CD14-positive monocyte (primary cell): Measurements from ENCODE around the gene SRPK2. TPM values are rescaled to one million over a fixed set of nuclear protein-coding genes. Genes with fewer than 3 reads are reported as not detected.

Source experiments
- DNase-seq, 3 donors: peaks; one replicate each; pipeline ENCODE4 v3.0.0-alpha.2; 2011 to 2022
- H2AFZ ChIP-seq: 2 replicates; pipeline ENCODE4 v1.6.0; 2012; ENCODE audit warnings: mild to moderate bottlenecking, low read depth, low read length, inconsistent platforms; ENCODE audit not compliant: insufficient read depth, poor library complexity, severe bottlenecking
- H3K27ac ChIP-seq, 2 donors: 1 replicate in 1 of 2; 2 replicates in 1 of 2; pipeline ENCODE4 v1.5.1; 2012 to 2013; ENCODE audit warnings: low read length in 2 of 2, control low read depth in 1 of 2, inconsistent platforms in 1 of 2, low read depth in 1 of 2, mild to moderate bottlenecking in 1 of 2
- H3K27me3 ChIP-seq, 2 donors: one replicate each; pipeline versions ENCODE4 v1.6.0 to v1.6.1; 2011 to 2013; ENCODE audit warnings: low read length in 2 of 2; ENCODE audit not compliant: control insufficient read depth in 2 of 2, insufficient read depth in 2 of 2
- H3K36me3 ChIP-seq, 2 donors: replicated peaks in 1 of 2; 1 replicate in 1 of 2; 2 replicates in 1 of 2; pipeline versions ENCODE4 v1.5.1 to v1.6.1; 2012 to 2013; ENCODE audit warnings: low read length in 2 of 2, control low read depth in 1 of 2, inconsistent platforms in 1 of 2, mild to moderate bottlenecking in 1 of 2; ENCODE audit not compliant: insufficient read depth in 2 of 2, control insufficient read depth in 1 of 2
- H3K4me1 ChIP-seq, 2 donors: 1 replicate in 1 of 2; 2 replicates in 1 of 2; pipeline versions ENCODE4 v1.5.1 to v1.6.1; 2012 to 2013; ENCODE audit warnings: low read length in 2 of 2, control low read depth in 1 of 2, inconsistent platforms in 1 of 2, mild to moderate bottlenecking in 1 of 2, moderate library complexity in 1 of 2; ENCODE audit not compliant: insufficient read depth in 2 of 2, control insufficient read depth in 1 of 2
- H3K4me2 ChIP-seq: replicated peaks from 2 replicates; pipeline ENCODE3; 2012; ENCODE audit warnings: low read length, moderate library complexity, mild to moderate bottlenecking; ENCODE audit not compliant: poor library complexity, severe bottlenecking; ENCODE audit errors: extremely low read depth
- H3K4me3 ChIP-seq, 3 experiments: fragments of 200-600 bp in 1 of 3; sonication (generic) in 1 of 3; replicated peaks in 1 of 3; 1 replicate in 2 of 3; 2 replicates in 1 of 3; pipeline ENCODE4 v1.5.1; 2011 to 2013; ENCODE audit warnings: low read length in 3 of 3, mild to moderate bottlenecking in 3 of 3, control low read depth in 2 of 3, low read depth in 2 of 3, inconsistent platforms in 1 of 3, moderate library complexity in 1 of 3
- H3K79me2 ChIP-seq: 2 replicates; pipeline ENCODE4 v1.6.0; 2012; ENCODE audit warnings: mild to moderate bottlenecking, control low read depth, inconsistent platforms, low read length, moderate library complexity; ENCODE audit not compliant: insufficient read depth
- H3K9ac ChIP-seq: 2 replicates; pipeline ENCODE4 v1.6.0; 2017; ENCODE audit warnings: low read length, mild to moderate bottlenecking; ENCODE audit not compliant: insufficient read depth, poor library complexity, severe bottlenecking
- H3K9me3 ChIP-seq, 2 donors: replicated peaks in 1 of 2; 1 replicate in 1 of 2; 2 replicates in 1 of 2; pipeline versions ENCODE4 v1.5.1 to v1.6.1; 2012 to 2013; ENCODE audit warnings: low read length in 2 of 2, control low read depth in 1 of 2; ENCODE audit not compliant: control insufficient read depth in 1 of 2, insufficient read depth in 1 of 2
- H4K20me1 ChIP-seq: 2 replicates; pipeline ENCODE4 v1.6.0; 2012; ENCODE audit warnings: mild to moderate bottlenecking, low read length, control low read depth, moderate library complexity; ENCODE audit not compliant: insufficient read depth
- H3K27ac Mint-ChIP-seq, 7 donors: one replicate each; pipeline ENCODE4 v1.8.0; 2020; ENCODE audit warnings: mild to moderate bottlenecking in 7 of 7, mixed read lengths in 7 of 7, moderate library complexity in 6 of 7, inconsistent platforms in 2 of 7
- H3K27me3 Mint-ChIP-seq, 3 donors: one replicate each; pipeline ENCODE4 v1.8.0; 2021 to 2022; ENCODE audit warnings: low read depth in 3 of 3, mild to moderate bottlenecking in 3 of 3, mixed read lengths in 3 of 3, moderate library complexity in 3 of 3, inconsistent platforms in 1 of 3
- H3K36me3 Mint-ChIP-seq, 2 donors: one replicate each; pipeline ENCODE4 v1.8.0; 2020; ENCODE audit warnings: mixed read lengths in 2 of 2, inconsistent platforms in 1 of 2, mild to moderate bottlenecking in 1 of 2
- H3K4me1 Mint-ChIP-seq: one replicate; pipeline ENCODE4 v1.8.0; 2020; ENCODE audit warnings: mild to moderate bottlenecking, mixed read lengths
- H3K4me3 Mint-ChIP-seq, 2 donors: one replicate each; pipeline ENCODE4 v1.8.0; 2020; ENCODE audit warnings: mild to moderate bottlenecking in 2 of 2, mixed read lengths in 2 of 2, moderate library complexity in 1 of 2
- H3K9me3 Mint-ChIP-seq, 7 donors: one replicate each; pipeline ENCODE4 v1.8.0; 2020 to 2022; ENCODE audit warnings: mixed read lengths in 7 of 7, mild to moderate bottlenecking in 6 of 7, moderate library complexity in 6 of 7, inconsistent platforms in 2 of 7
- CTCF ChIP-seq: fragments of 200-600 bp; IDR thresholded peaks from one replicate; pipeline ENCODE4 v1.8.0; 2022; ENCODE audit warnings: antibody characterized with exemption, mild to moderate bottlenecking
- WGBS: methylation state at CpG from one replicate; pipeline ENCODE4 v1.1.5; 2013; ENCODE audit warnings: missing lambda C conversion rate; ENCODE audit not compliant: insufficient coverage; 5-methylcytosine and 5-hydroxymethylcytosine counted together
- intact Hi-C, 2 donors: fragments of 100-400 bp; cut with micrococcal nuclease; formaldehyde crosslinking; loops; one replicate each; pipeline versions ENCODE4 v1.15.0 to v1.15.1; 2023
- polyA plus RNA-seq, 3 donors: library from polyadenylated mRNA; depleted of rRNA in 1 of 3; unstranded in 2 of 3; stranded (reverse) in 1 of 3; fragments of 300-500 nt in 2 of 3; fragments of >200 nt in 1 of 3; fragmentation: Illumina TruSeq in 2 of 3; gene quantifications; 1 replicate in 2 of 3; 2 replicates in 1 of 3; pipeline ENCODE4 v1.2.3, GENCODE V29; 2012 to 2021

The SRPK2 gene
- polyA plus RNA-seq, 3 donors = 12.6 to 37.7 (median 30.0) TPM

- Histone ChIP-seq H3K79me2 (no peaks in the 10 kb centered on the region), H3K9me3 (no peaks in the 10 kb centered on the region), H3K9ac (no peak overlapping the region), H3K4me2 (no peak overlapping the region), H3K27me3 (no peaks in the 10 kb centered on the region), H3K4me3 (no peak overlapping the region), H3K27ac (no peak overlapping the region), H3K36me3 (no peaks in the 10 kb centered on the region), H4K20me1 (no peaks in the 10 kb centered on the region), H3K4me1 (no peaks in the 10 kb centered on the region), H2AFZ (no peak overlapping the region)
- peak; percentile 45 for TF ChIP-seq CTCF
- H3K27me3 Mint-ChIP-seq = peaks cover 0 to 4% (median 2%) of the 10 kb centered on the region in 3 donors
- H3K36me3 Mint-ChIP-seq = no peaks in the 10 kb centered on the region
- no peak overlapping the region for H3K27ac Mint-ChIP-seq
- no peaks in the 10 kb centered on the region for H3K4me1 Mint-ChIP-seq
- no peaks in the 10 kb centered on the region for H3K9me3 Mint-ChIP-seq
- DNase-seq = peak; percentile 8 to 17 (median 9)
- no peak overlapping the region for H3K4me3 Mint-ChIP-seq
- intact Hi-C loops = no loop called here
- no CpG with 5 or more reads among the region's 4 CpGs for WGBS
These were observed 41.3 kb upstream of the SRPK2 start for GRCh38 chr7:105429746-105430612.

- WGBS = no CpG with 5 or more reads among the region's 2 CpGs
- no peak overlapping the region for H3K27ac ChIP-seq
- no peaks in the 10 kb centered on the region for H4K20me1 ChIP-seq
- Mint-ChIP-seq H3K27ac (no peak overlapping the region), H3K36me3 (no peaks in the 10 kb centered on the region), H3K4me3 (no peak overlapping the region), H3K4me1 (no peaks in the 10 kb centered on the region), H3K9me3 (peaks cover 0 to 2% (median 0%) of the 10 kb centered on the region in 7 donors), H3K27me3 (peaks cover 2 to 7% (median 2%) of the 10 kb centered on the region in 3 donors)
- H2AFZ ChIP-seq = no peak overlapping the region
- H3K4me1 ChIP-seq = no peaks in the 10 kb centered on the region
- no peak for DNase-seq
- H3K27me3 ChIP-seq = no peaks in the 10 kb centered on the region
- TF ChIP-seq CTCF = no peak
- no peaks in the 10 kb centered on the region for H3K36me3 ChIP-seq
- H3K9ac ChIP-seq = no peak overlapping the region
- H3K4me3 ChIP-seq = no peak overlapping the region
- H3K4me2 ChIP-seq = no peak overlapping the region
- intact Hi-C loops = no loop called here
- H3K9me3 ChIP-seq = no peaks in the 10 kb centered on the region
- H3K79me2 ChIP-seq = no peaks in the 10 kb centered on the region
These were observed 38.0 kb upstream of the SRPK2 start for GRCh38 chr7:105426606-105427146.
